Stimulated activated CD8-positive, alpha-beta memory T cell treated with anti-CD3 and anti-CD28 coated beads, Interleukin-4, amount 100 ng/mL, for 4 hours (primary cell): ENCODE data around the gene DYDC2.
"Not testable (repeated sequence)": the region's sequence is repeated elsewhere in the genome, so short reads cannot be mapped to it uniquely, and the experiment has no call there.

ENCODE experiments used
- DNase-seq, 2 donors: peaks; one replicate each; pipeline ENCODE4 v3.0.0-alpha.2; 2020; ENCODE audit warnings: low read depth in 2 of 2, low spot score in 1 of 2

The DYDC2 gene

GRCh38 chr10:80356563-80356988 lies at the start of gene DYDC2, which contains the start of gene DYDC1:
Gene DYDC2 (plus strand): TSS chr10:80356781. CDS start chr10:80362444, 5,663 bp downstream.
Gene DYDC1 (minus strand): TSS chr10:80356755. CDS start chr10:80352601, 4,154 bp downstream.
- no peak for DNase-seq

- no peak for DNase-seq
Observed at GRCh38 chr10:80313523-80313922, 43.1 kb upstream of the DYDC2 start.

- DNase-seq, result no peak
Observed at GRCh38 chr10:80315391-80315790, 41.2 kb upstream of the DYDC2 start.

GRCh38 chr10:80318742-80319141 lies 37.8 kb upstream of the DYDC2 start:
- no peak for DNase-seq

GRCh38 chr10:80319318-80319717 lies 37.3 kb upstream of the DYDC2 start:
- no peak for DNase-seq

GRCh38 chr10:80319725-80320290 lies 36.8 kb upstream of the DYDC2 start:
- DNase-seq, result no peak

GRCh38 chr10:80320377-80320776 lies 36.2 kb upstream of the DYDC2 start:
- DNase-seq, result no peak

GRCh38 chr10:80321183-80321582 lies 35.4 kb upstream of the DYDC2 start:
- DNase-seq, result no peak

GRCh38 chr10:80322158-80322557 lies 34.4 kb upstream of the DYDC2 start:
- no peak for DNase-seq

- DNase-seq, result no peak
Observed at GRCh38 chr10:80322711-80323110, 33.9 kb upstream of the DYDC2 start.

GRCh38 chr10:80323311-80323710 lies 33.3 kb upstream of the DYDC2 start:
- no peak for DNase-seq

- no peak for DNase-seq
Observed at GRCh38 chr10:80324086-80324485, 32.5 kb upstream of the DYDC2 start.

- no peak for DNase-seq
Observed at GRCh38 chr10:80324891-80325364, 31.7 kb upstream of the DYDC2 start.

GRCh38 chr10:80333983-80334382 lies 22.6 kb upstream of the DYDC2 start:
- DNase-seq, result no peak

GRCh38 chr10:80344276-80344675 lies 12.3 kb upstream of the DYDC2 start:
- no peak for DNase-seq

GRCh38 chr10:80344912-80345311 lies 11.7 kb upstream of the DYDC2 start:
- no peak for DNase-seq

GRCh38 chr10:80350251-80350650 lies 6.3 kb upstream of the DYDC2 start:
- DNase-seq, result no peak

- DNase-seq, result no peak
Observed at GRCh38 chr10:80351220-80351619, 5.4 kb upstream of the DYDC2 start.

GRCh38 chr10:80356989-80357850 lies 639 bp downstream of the DYDC2 start:
- DNase-seq, result no peak

- no peak for DNase-seq
Observed at GRCh38 chr10:80357851-80358125, 1.2 kb downstream of the DYDC2 start.

GRCh38 chr10:80358925-80359324 lies 2.3 kb downstream of the DYDC2 start:
- DNase-seq, result not testable (repeated sequence)

GRCh38 chr10:80359644-80360043 lies 3.1 kb downstream of the DYDC2 start:
- DNase-seq, result no peak

- no peak for DNase-seq
Observed at GRCh38 chr10:80365510-80365909, 8.9 kb downstream of the DYDC2 start.
